SU-DHL-6 (cell line): ENCODE data around the gene MBNL1.
"Not testable (repeated sequence)": the region's sequence is repeated elsewhere in the genome, so short reads cannot be mapped to it uniquely, and the experiment has no call there.

Source experiments
- H2AFZ ChIP-seq: fragments of 200-600 bp; sonication (generic); 2 replicates; pipeline ENCODE4 v1.6.1; 2014; ENCODE audit warnings: low read depth, mild to moderate bottlenecking, moderate library complexity, mixed read lengths, antibody characterized with exemption, low read length; ENCODE audit not compliant: severe bottlenecking
- H3F3A ChIP-seq: fragments of 200-600 bp; shearing (Covaris generic); 2 replicates; pipeline ENCODE4 v1.6.0; 2016; ENCODE audit warnings: antibody characterized with exemption, mild to moderate bottlenecking; ENCODE audit not compliant: insufficient read depth
- H3K27ac ChIP-seq: fragments of 200-600 bp; sonication (generic); 2 replicates; pipeline ENCODE4 v1.5.1; 2016; ENCODE audit warnings: low read depth, mild to moderate bottlenecking, low read length, moderate library complexity, mixed read lengths
- H3K27me3 ChIP-seq: fragments of 200-600 bp; sonication (generic), shearing (Covaris generic); 2 replicates; pipeline ENCODE4 v1.6.0; 2014; ENCODE audit warnings: mild to moderate bottlenecking, low read length
- H3K36me3 ChIP-seq: fragments of 200-600 bp; sonication (generic); 2 replicates; pipeline ENCODE4 v1.6.1; 2014; ENCODE audit warnings: mild to moderate bottlenecking, low read length, mixed read lengths
- H3K4me2 ChIP-seq: fragments of 300-600, 200-600 bp; shearing (Covaris generic), sonication (generic); 2 replicates; pipeline ENCODE4 v1.6.0; 2014; ENCODE audit warnings: low read length, low read depth, mild to moderate bottlenecking; ENCODE audit not compliant: poor library complexity, severe bottlenecking
- H3K4me3 ChIP-seq: fragments of 200-600 bp; sonication (generic); 2 replicates; pipeline ENCODE4 v1.5.1; 2014; ENCODE audit warnings: antibody characterized with exemption, low read length, mild to moderate bottlenecking, mixed read lengths; ENCODE audit not compliant: insufficient read depth, poor library complexity, severe bottlenecking
- H3K79me2 ChIP-seq: fragments of 200-600 bp; sonication (generic); 2 replicates; pipeline ENCODE4 v1.6.1; 2014; ENCODE audit warnings: mild to moderate bottlenecking, low read length, moderate library complexity; ENCODE audit not compliant: insufficient read depth
- H3K9ac ChIP-seq: fragments of 200-600 bp; sonication (generic); 2 replicates; pipeline ENCODE4 v1.7.0; 2014; ENCODE audit warnings: mild to moderate bottlenecking, low read length
- H3K9me2 ChIP-seq: fragments of 200-600 bp; sonication (generic); replicated peaks from 2 replicates; pipeline ENCODE4 v1.6.1; 2014; ENCODE audit warnings: low read length; ENCODE audit not compliant: insufficient read depth
- H3K9me3 ChIP-seq: fragments of 200-600 bp; sonication (generic); 2 replicates; pipeline ENCODE4 v1.6.1; 2014; ENCODE audit warnings: low read length, mixed read lengths; ENCODE audit not compliant: insufficient read depth
- H4K20me1 ChIP-seq: fragments of 200-600 bp; sonication (generic); 2 replicates; pipeline ENCODE4 v1.6.1; 2014; ENCODE audit warnings: low read depth, mild to moderate bottlenecking, antibody characterized with exemption, low read length, moderate library complexity, mixed read lengths
- CTCF ChIP-seq: fragments of 200-600 bp; sonication (generic); IDR thresholded peaks from one replicate; pipeline ENCODE4 v1.5.1; 2017; ENCODE audit warnings: antibody characterized with exemption, mild to moderate bottlenecking, low read length, moderate library complexity; ENCODE audit not compliant: insufficient read depth, poor library complexity, severe bottlenecking
- EZH2phosphoT487 ChIP-seq: fragments of 200-600 bp; sonication (generic), shearing (Covaris generic); conservative IDR thresholded peaks from 2 replicates; pipeline ENCODE4 v1.6.1; 2018; ENCODE audit warnings: mild to moderate bottlenecking, antibody characterized with exemption, low read length, moderate library complexity, mixed read lengths

Gene MBNL1

GRCh38 chr3:152335273-152335672 is 66.5 kb downstream of the MBNL1 start:
- Histone ChIP-seq H3K27ac (no peak overlapping the region), H3K9me2 (no peaks in the 10 kb centered on the region), H3K27me3 (no peaks in the 10 kb centered on the region), H3K4me2 (no peak overlapping the region), H4K20me1 (peaks cover 19% of the 10 kb centered on the region; the same call in 1 of the 2 replicates), H3K9ac (no peak overlapping the region), H3K9me3 (no peaks in the 10 kb centered on the region), H3K79me2 (peaks cover 100% of the 10 kb centered on the region), H3K36me3 (peaks cover 42% of the 10 kb centered on the region; the same call in 1 of the 2 replicates), H3K4me3 (no peak overlapping the region), H2AFZ (no peak overlapping the region), H3F3A (peaks cover 36% of the 10 kb centered on the region)
- no peak for TF ChIP-seq EZH2phosphoT487
- TF ChIP-seq CTCF, result no peak

- H3K9me3 ChIP-seq, H3K4me3 ChIP-seq, H3K27ac ChIP-seq, H3K27me3 ChIP-seq, H2AFZ ChIP-seq, H3K4me2 ChIP-seq, H3K9me2 ChIP-seq, H3K9ac ChIP-seq: not testable (repeated sequence)
- H4K20me1 ChIP-seq, result peaks cover 17% of the 10 kb centered on the region; the same call in 1 of the 2 replicates
- H3K36me3 ChIP-seq, result peaks cover 55% of the 10 kb centered on the region; the same call in 1 of the 2 replicates
- H3K79me2 ChIP-seq, result peaks cover 100% of the 10 kb centered on the region
- peaks cover 38% of the 10 kb centered on the region for H3F3A ChIP-seq
Observed at GRCh38 chr3:152337337-152337736, 68.6 kb downstream of the MBNL1 start.

- peaks cover 100% of the 10 kb centered on the region for H3K79me2 ChIP-seq
- no peak overlapping the region for H3K27ac ChIP-seq
- H2AFZ ChIP-seq, result no peak overlapping the region
- peaks cover 20% of the 10 kb centered on the region; the same call in 1 of the 2 replicates for H4K20me1 ChIP-seq
- no peak overlapping the region for H3K4me2 ChIP-seq
- H3K9me3 ChIP-seq, result no peaks in the 10 kb centered on the region
- H3K9ac ChIP-seq, result no peak overlapping the region
- H3K4me3 ChIP-seq, result no peak overlapping the region
- H3F3A ChIP-seq, result peaks cover 38% of the 10 kb centered on the region
- TF ChIP-seq CTCF (no peak), EZH2phosphoT487 (no peak)
- peaks cover 62% of the 10 kb centered on the region for H3K36me3 ChIP-seq
- no peaks in the 10 kb centered on the region for H3K9me2 ChIP-seq
- no peaks in the 10 kb centered on the region for H3K27me3 ChIP-seq
Observed at GRCh38 chr3:152338159-152338720, 69.5 kb downstream of the MBNL1 start.

- no peak overlapping the region for H3K27ac ChIP-seq
- H3K36me3 ChIP-seq, result peaks cover 69% of the 10 kb centered on the region
- H2AFZ ChIP-seq, result no peak overlapping the region
- no peak overlapping the region for H3K4me2 ChIP-seq
- H3K27me3 ChIP-seq, result no peaks in the 10 kb centered on the region
- no peaks in the 10 kb centered on the region for H3K9me2 ChIP-seq
- TF ChIP-seq CTCF (no peak), EZH2phosphoT487 (no peak)
- H3K9me3 ChIP-seq, result no peaks in the 10 kb centered on the region
- no peak overlapping the region for H3K9ac ChIP-seq
- no peak overlapping the region for H3K4me3 ChIP-seq
- H3K79me2 ChIP-seq, result peaks cover 100% of the 10 kb centered on the region
- H3F3A ChIP-seq, result peaks cover 42% of the 10 kb centered on the region
- H4K20me1 ChIP-seq, result peaks cover 19% of the 10 kb centered on the region; the same call in 1 of the 2 replicates
Observed at GRCh38 chr3:152339881-152340505, 71.3 kb downstream of the MBNL1 start.
